ENCODE measurements around the gene FBXL13. TPM values are rescaled to one million over a fixed set of nuclear protein-coding genes. Genes with fewer than 3 reads are reported as not detected.
"Not testable (repeated sequence)": the region's sequence is repeated elsewhere in the genome, so short reads cannot be mapped to it uniquely, and the experiment has no call there.

Gene FBXL13
- total and polyA plus RNA-seq, 8 donors = 0.80 to 25.3 (median 6.0) TPM; not detected in 1

DNA sequence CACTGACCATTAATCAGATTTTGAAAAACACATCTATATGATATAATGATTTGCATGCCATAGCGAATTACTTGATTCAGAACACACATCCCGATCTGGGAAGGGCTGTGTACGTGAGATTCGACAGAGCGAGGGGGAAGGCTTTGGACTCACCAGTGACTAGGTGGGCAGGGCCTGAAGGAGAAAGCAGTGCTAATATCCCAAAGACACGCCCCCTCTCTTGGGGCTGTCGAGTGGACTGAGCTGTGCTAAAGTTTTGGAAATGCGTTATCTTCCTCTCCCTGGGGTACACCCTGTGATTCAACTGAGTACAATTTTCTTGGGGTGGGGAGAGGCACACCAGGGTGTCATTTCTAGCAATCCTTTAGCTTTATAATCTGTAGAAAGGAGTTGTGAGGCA is 160.0 kb downstream of the FBXL13 start:
- Histone ChIP-seq H3K27me3 (no peaks in the 10 kb centered on the region), H3K4me3 (peak overlapping the region in 1 of 4 donors; percentile 1), H3K36me3 (peaks cover 0 to 17% (median 0%) of the 10 kb centered on the region in 4 donors), H3K9me3 (no peaks in the 10 kb centered on the region), H3K27ac (peak overlapping the region in 2 of 5 donors; percentile 20 to 26), H3K4me1 (peaks cover 0 to 33% (median 17%) of the 10 kb centered on the region in 4 donors)
- intact Hi-C loops (cut with DNase I; ENCODE audit: low total_unique reads) = no loop called here
- 68 to 76% (median 71%) methylated on average over 8 of the region's 8 CpGs for WGBS, 5 donors
- peak in 1 of 2 donors; percentile 88 for DNase-seq
- TF ChIP-seq POLR2AphosphoS5 (IDR thresholded peaks at IDR 0.05) = no peak
- no peak for TF ChIP-seq POLR2A (IDR thresholded peaks at IDR 0.05)
- TF ChIP-seq, protein P1, sequence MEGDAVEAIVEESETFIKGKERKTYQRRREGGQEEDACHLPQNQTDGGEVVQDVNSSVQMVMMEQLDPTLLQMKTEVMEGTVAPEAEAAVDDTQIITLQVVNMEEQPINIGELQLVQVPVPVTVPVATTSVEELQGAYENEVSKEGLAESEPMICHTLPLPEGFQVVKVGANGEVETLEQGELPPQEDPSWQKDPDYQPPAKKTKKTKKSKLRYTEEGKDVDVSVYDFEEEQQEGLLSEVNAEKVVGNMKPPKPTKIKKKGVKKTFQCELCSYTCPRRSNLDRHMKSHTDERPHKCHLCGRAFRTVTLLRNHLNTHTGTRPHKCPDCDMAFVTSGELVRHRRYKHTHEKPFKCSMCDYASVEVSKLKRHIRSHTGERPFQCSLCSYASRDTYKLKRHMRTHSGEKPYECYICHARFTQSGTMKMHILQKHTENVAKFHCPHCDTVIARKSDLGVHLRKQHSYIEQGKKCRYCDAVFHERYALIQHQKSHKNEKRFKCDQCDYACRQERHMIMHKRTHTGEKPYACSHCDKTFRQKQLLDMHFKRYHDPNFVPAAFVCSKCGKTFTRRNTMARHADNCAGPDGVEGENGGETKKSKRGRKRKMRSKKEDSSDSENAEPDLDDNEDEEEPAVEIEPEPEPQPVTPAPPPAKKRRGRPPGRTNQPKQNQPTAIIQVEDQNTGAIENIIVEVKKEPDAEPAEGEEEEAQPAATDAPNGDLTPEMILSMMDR (IDR thresholded peaks at IDR 0.05) = no peak
- TF ChIP-seq EP300 (IDR thresholded peaks at IDR 0.05) = no peak

DNA sequence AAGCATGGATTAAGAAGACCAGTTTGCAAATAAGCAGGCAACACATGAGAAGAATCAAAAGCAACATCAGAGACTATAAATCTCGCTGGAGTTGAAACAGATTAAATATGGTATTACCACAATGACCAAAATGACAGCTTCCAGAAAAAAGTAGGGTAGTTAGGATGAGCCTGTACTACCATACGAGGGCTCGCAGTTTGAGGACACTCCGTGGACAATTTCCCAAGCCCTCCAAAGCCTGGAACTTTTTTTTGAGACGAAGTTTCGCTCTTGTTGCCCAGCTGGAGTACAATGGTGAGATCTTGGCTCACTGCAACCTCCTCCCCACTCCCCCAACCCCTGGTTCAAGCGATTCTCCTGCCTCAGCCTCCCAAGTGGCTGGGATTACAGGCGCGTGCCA is 160.8 kb downstream of the FBXL13 start:
- intact Hi-C loops (cut with DNase I; ENCODE audit: low total_unique reads) = no loop called here
- H3K4me1 ChIP-seq = peaks cover 0 to 33% (median 17%) of the 10 kb centered on the region in 4 donors
- H3K36me3 ChIP-seq = peaks cover 0 to 25% (median 2%) of the 10 kb centered on the region in 4 donors
- no peaks in the 10 kb centered on the region for H3K27me3 ChIP-seq
- no peak for DNase-seq
- no peaks in the 10 kb centered on the region for H3K9me3 ChIP-seq
- peak overlapping the region in 1 of 5 donors; percentile 26 for H3K27ac ChIP-seq
- WGBS, 5 donors = 75 to 81% (median 80%) methylated on average over 9 of the region's 9 CpGs
- TF ChIP-seq, protein P1 (IDR thresholded peaks at IDR 0.05) = no peak
- TF ChIP-seq POLR2A (IDR thresholded peaks at IDR 0.05) = no peak
- no peak for TF ChIP-seq POLR2AphosphoS5 (IDR thresholded peaks at IDR 0.05)
- no peak for TF ChIP-seq EP300 (IDR thresholded peaks at IDR 0.05)
- peak overlapping the region in 1 of 4 donors; percentile 1 for H3K4me3 ChIP-seq

DNA sequence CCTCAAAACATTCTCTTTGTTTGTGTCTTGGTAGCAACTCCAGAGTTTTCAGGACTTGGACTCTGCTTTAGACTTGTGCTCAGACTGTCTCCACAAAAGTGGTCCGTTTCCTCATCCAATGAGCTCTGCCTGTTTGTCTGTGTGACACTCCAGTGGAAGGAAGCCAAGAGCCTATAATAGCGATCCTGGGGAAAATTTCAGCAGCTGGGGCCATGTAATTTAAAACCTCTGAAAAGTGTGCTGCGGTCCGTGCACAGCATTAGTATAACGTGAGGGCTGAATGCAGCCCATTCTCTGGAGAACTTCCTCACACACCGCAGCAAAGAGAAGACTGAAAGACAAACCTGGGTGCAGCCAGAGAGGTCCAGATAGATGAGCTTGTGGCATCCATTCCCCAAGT is 161.9 kb downstream of the FBXL13 start, which contains the start of gene LRRC17:
Gene LRRC17, plus strand, starts transcription at position 259 of the 400 bp plus-strand sequence. CDS start 20,914 bp downstream, outside the sequence.
- no peaks in the 10 kb centered on the region for H3K9me3 ChIP-seq
- DNase-seq = peak in 1 of 2 donors; percentile 89
- H3K27me3 ChIP-seq = no peaks in the 10 kb centered on the region
- H3K4me1 ChIP-seq = peaks cover 0 to 29% (median 16%) of the 10 kb centered on the region in 4 donors
- peaks cover 0 to 26% (median 4%) of the 10 kb centered on the region in 4 donors for H3K36me3 ChIP-seq
- peak within 1 kb of the TSS in 1 of 5 donors; percentile 26 for H3K27ac ChIP-seq
- TF ChIP-seq, protein P1 (IDR thresholded peaks at IDR 0.05) = no peak
- no peak for TF ChIP-seq POLR2AphosphoS5 (IDR thresholded peaks at IDR 0.05)
- TF ChIP-seq EP300 (IDR thresholded peaks at IDR 0.05) = no peak
- TF ChIP-seq POLR2A (IDR thresholded peaks at IDR 0.05) = no peak
- H3K4me3 ChIP-seq = peak within 1 kb of the TSS; percentile 7 to 20 (median 14)
- intact Hi-C loops (cut with DNase I; ENCODE audit: low total_unique reads) = no loop called here
- WGBS, 5 donors = 25 to 63% (median 47%) methylated on average over 6 of the region's 6 CpGs

GRCh38 chr7:102908676-102909075 is 165.9 kb downstream of the FBXL13 start:
- Histone ChIP-seq H3K36me3 (peaks cover 0 to 26% (median 4%) of the 10 kb centered on the region in 4 donors), H3K27ac (no peak overlapping the region), H3K27me3 (no peaks in the 10 kb centered on the region), H3K4me1 (peaks cover 0 to 16% (median 7%) of the 10 kb centered on the region in 4 donors), H3K9me3 (no peaks in the 10 kb centered on the region), H3K4me3 (no peak overlapping the region)
- TF ChIP-seq, protein P1 (IDR thresholded peaks at IDR 0.05) = no peak
- intact Hi-C loops (cut with DNase I; ENCODE audit: low total_unique reads) = no loop called here
- DNase-seq = no peak

- H3K27me3 ChIP-seq; DNase-seq; H3K27ac ChIP-seq; H3K4me1 ChIP-seq; intact Hi-C loops (cut with DNase I; ENCODE audit: low total_unique reads); H3K9me3 ChIP-seq; H3K4me3 ChIP-seq; H3K36me3 ChIP-seq: not testable (repeated sequence)
- 88 to 97% (median 90%) methylated on average over 1 of the region's 1 CpG for WGBS, 5 donors
These were observed 171.0 kb downstream of the FBXL13 start for GRCh38 chr7:102903576-102903975.

- peaks cover 0 to 15% (median 9%) of the 10 kb centered on the region in 4 donors for H3K4me1 ChIP-seq
- 78 to 91% (median 79%) methylated on average over 2 of the region's 2 CpGs for WGBS, 5 donors
- H3K27me3 ChIP-seq; H3K36me3 ChIP-seq; intact Hi-C loops (cut with DNase I; ENCODE audit: low total_unique reads); H3K4me3 ChIP-seq; DNase-seq; H3K9me3 ChIP-seq; H3K27ac ChIP-seq: not testable (repeated sequence)
These were observed 172.5 kb downstream of the FBXL13 start for GRCh38 chr7:102902052-102902451.
